H9 (cell line): Measurements from ENCODE around the gene VOPP1. TPM values are rescaled to one million over a fixed set of nuclear protein-coding genes. Genes with fewer than 3 reads are reported as not detected.

Source experiments
- DNase-seq: peaks from one replicate; pipeline ENCODE4 v3.0.0-alpha.2; 2017
- H2AFZ ChIP-seq: one replicate; pipeline ENCODE4 v1.6.1; 2013; ENCODE audit warnings: mild to moderate bottlenecking, low read length, control low read depth, moderate library complexity
- H2AK5ac ChIP-seq: 2 replicates; pipeline ENCODE4 v1.6.1; 2013; ENCODE audit warnings: low read length, control low read depth, mixed read lengths; ENCODE audit not compliant: insufficient read length
- H2BK120ac ChIP-seq: one replicate; pipeline ENCODE4 v1.6.1; 2013; ENCODE audit warnings: low read depth, mild to moderate bottlenecking, low read length, control low read depth, inconsistent platforms; ENCODE audit not compliant: poor library complexity, severe bottlenecking
- H2BK12ac ChIP-seq: 2 replicates; pipeline ENCODE4 v1.6.1; 2013; ENCODE audit warnings: low read length, control low read depth, mixed read lengths, low read depth; ENCODE audit not compliant: insufficient read length
- H2BK15ac ChIP-seq: 2 replicates; pipeline ENCODE4 v1.6.1; 2013; ENCODE audit warnings: low read depth, low read length, control low read depth
- H2BK20ac ChIP-seq: one replicate; pipeline ENCODE4 v1.6.1; 2013; ENCODE audit warnings: low read depth, mild to moderate bottlenecking, low read length, control low read depth, inconsistent platforms; ENCODE audit not compliant: poor library complexity, severe bottlenecking
- H2BK5ac ChIP-seq: 2 replicates; pipeline ENCODE4 v1.6.1; 2013; ENCODE audit warnings: low read length, control low read depth, mixed read lengths; ENCODE audit not compliant: insufficient read length
- H3K14ac ChIP-seq: 2 replicates; pipeline ENCODE4 v1.6.1; 2013; ENCODE audit warnings: low read length, control low read depth; ENCODE audit not compliant: insufficient read depth
- H3K18ac ChIP-seq: 2 replicates; pipeline ENCODE4 v1.6.1; 2013; ENCODE audit warnings: low read depth, mild to moderate bottlenecking, mixed read lengths, low read length, control low read depth; ENCODE audit not compliant: insufficient read length
- H3K23ac ChIP-seq: 2 replicates; pipeline ENCODE4 v1.6.1; 2013; ENCODE audit warnings: low read length, control low read depth, mixed read lengths, low read depth; ENCODE audit not compliant: insufficient read length
- H3K23me2 ChIP-seq: 2 replicates; pipeline ENCODE4 v1.6.1; 2013; ENCODE audit warnings: low read depth, mild to moderate bottlenecking, mixed read lengths, low read length, control low read depth; ENCODE audit not compliant: insufficient read length, poor library complexity, severe bottlenecking
- H3K27ac ChIP-seq: 2 replicates; pipeline ENCODE4 v1.5.1; 2013; ENCODE audit warnings: low read length, control low read depth, mixed read lengths, low read depth; ENCODE audit not compliant: insufficient read length
- H3K27me3 ChIP-seq: 2 replicates; pipeline ENCODE4 v1.6.1; 2013; ENCODE audit warnings: low read length, control low read depth, inconsistent platforms; ENCODE audit not compliant: insufficient read depth
- H3K4ac ChIP-seq: 2 replicates; pipeline ENCODE4 v1.6.1; 2013; ENCODE audit warnings: low read depth, mild to moderate bottlenecking, control low read depth, inconsistent platforms, low read length, moderate library complexity
- H3K4me1 ChIP-seq: 2 replicates; pipeline ENCODE4 v1.6.1; 2013; ENCODE audit warnings: low read length, control low read depth, inconsistent platforms; ENCODE audit not compliant: insufficient read depth
- H3K4me2 ChIP-seq: 2 replicates; pipeline ENCODE4 v1.6.1; 2013; ENCODE audit warnings: low read length, control low read depth, mixed read lengths; ENCODE audit not compliant: insufficient read length, insufficient read depth
- H3K56ac ChIP-seq: 2 replicates; pipeline ENCODE4 v1.6.1; 2013; ENCODE audit warnings: low read depth, mild to moderate bottlenecking, mixed read lengths, low read length, control low read depth; ENCODE audit not compliant: insufficient read length
- H3K79me1 ChIP-seq: 2 replicates; pipeline ENCODE4 v1.6.1; 2013; ENCODE audit warnings: low read depth, mild to moderate bottlenecking, moderate library complexity, low read length, control low read depth, inconsistent platforms; ENCODE audit not compliant: insufficient read depth, poor library complexity, severe bottlenecking
- H3K79me2 ChIP-seq: 2 replicates; pipeline ENCODE4 v1.6.1; 2013; ENCODE audit warnings: low read length, control low read depth, inconsistent platforms; ENCODE audit not compliant: insufficient read depth
- H3K9ac ChIP-seq: 2 replicates; pipeline ENCODE4 v1.6.1; 2013; ENCODE audit warnings: low read length, control low read depth, mixed read lengths; ENCODE audit not compliant: insufficient read length; ENCODE audit errors: extremely low read depth
- H3K9me3 ChIP-seq: one replicate; pipeline ENCODE4 v1.6.1; 2013; ENCODE audit warnings: low read depth, low read length, inconsistent platforms; ENCODE audit not compliant: control insufficient read depth
- H3T11ph ChIP-seq: one replicate; pipeline ENCODE4 v1.6.1; 2013; ENCODE audit warnings: mild to moderate bottlenecking, low read length, control low read depth, inconsistent platforms
- H4K20me1 ChIP-seq: one replicate; pipeline ENCODE4 v1.6.1; 2013; ENCODE audit not compliant: control insufficient read depth, insufficient read length, insufficient read depth
- H4K5ac ChIP-seq: 2 replicates; pipeline ENCODE4 v1.6.1; 2013; ENCODE audit warnings: low read depth, mild to moderate bottlenecking, mixed read lengths, low read length, control low read depth; ENCODE audit not compliant: insufficient read length
- H4K8ac ChIP-seq: replicated peaks from 2 replicates; pipeline ENCODE4 v1.6.1; 2013; ENCODE audit warnings: low read length, control low read depth, mixed read lengths, low read depth; ENCODE audit not compliant: insufficient read length
- H4K91ac ChIP-seq: 2 replicates; pipeline ENCODE4 v1.6.1; 2013; ENCODE audit warnings: low read depth, mild to moderate bottlenecking, moderate library complexity, mixed read lengths, low read length, control low read depth; ENCODE audit not compliant: insufficient read length
- H3K27ac Mint-ChIP-seq, 3 experiments: 2 replicates in 2 of 3; 3 replicates in 1 of 3; pipeline ENCODE4 v1.8.0; 2020 to 2021; ENCODE audit warnings: mixed read lengths in 3 of 3, mild to moderate bottlenecking in 1 of 3, moderate library complexity in 1 of 3
- H3K27me3 Mint-ChIP-seq: 2 replicates; pipeline ENCODE4 v1.8.0; 2021; ENCODE audit warnings: low read depth, mild to moderate bottlenecking, moderate library complexity, mixed read lengths
- H3K36me3 Mint-ChIP-seq, 3 experiments: 2 replicates in 2 of 3; 3 replicates in 1 of 3; pipeline ENCODE4 v1.8.0; 2020 to 2021; ENCODE audit warnings: low read depth in 3 of 3, mixed read lengths in 3 of 3; ENCODE audit not compliant: insufficient read depth in 1 of 3
- H3K4me1 Mint-ChIP-seq, 2 experiments: 2 replicates each; pipeline ENCODE4 v1.8.0; 2020; ENCODE audit warnings: mixed read lengths in 2 of 2
- H3K4me3 Mint-ChIP-seq, 2 experiments: 2 replicates in 1 of 2; 3 replicates in 1 of 2; pipeline ENCODE4 v1.8.0; 2020 to 2021; ENCODE audit warnings: mild to moderate bottlenecking in 2 of 2, mixed read lengths in 2 of 2, moderate library complexity in 1 of 2
- H3K9me3 Mint-ChIP-seq, 2 experiments: 2 replicates in 1 of 2; 3 replicates in 1 of 2; pipeline ENCODE4 v1.8.0; 2020; ENCODE audit warnings: mild to moderate bottlenecking in 2 of 2, mixed read lengths in 2 of 2, moderate library complexity in 1 of 2
- WGBS: extraction: QIAGEN DNeasy Blood & Tissue Kit; methylation state at CpG from one replicate; pipeline ENCODE4 v1.1.7; 2013; ENCODE audit warnings: missing lambda C conversion rate, low lambda C conversion rate, mixed read lengths; ENCODE audit not compliant: insufficient read length; ENCODE audit errors: extremely low coverage; 5-methylcytosine and 5-hydroxymethylcytosine counted together
- total RNA-seq: library from RNA; stranded (reverse); gene quantifications from 2 replicates; pipeline ENCODE4 v1.2.1, GENCODE V29; 2021
- TF ChIP-seq, protein P1 (sequence below): fragments of 200-600 bp; sonication (generic); conservative IDR thresholded peaks from 3 replicates; pipeline ENCODE4 v1.8.0; 2021; ENCODE audit warnings: antibody characterized with exemption, mild to moderate bottlenecking

VOPP1 gene
- total RNA-seq, 1 experiment from 2014 or later: 55.7 TPM

DNA sequence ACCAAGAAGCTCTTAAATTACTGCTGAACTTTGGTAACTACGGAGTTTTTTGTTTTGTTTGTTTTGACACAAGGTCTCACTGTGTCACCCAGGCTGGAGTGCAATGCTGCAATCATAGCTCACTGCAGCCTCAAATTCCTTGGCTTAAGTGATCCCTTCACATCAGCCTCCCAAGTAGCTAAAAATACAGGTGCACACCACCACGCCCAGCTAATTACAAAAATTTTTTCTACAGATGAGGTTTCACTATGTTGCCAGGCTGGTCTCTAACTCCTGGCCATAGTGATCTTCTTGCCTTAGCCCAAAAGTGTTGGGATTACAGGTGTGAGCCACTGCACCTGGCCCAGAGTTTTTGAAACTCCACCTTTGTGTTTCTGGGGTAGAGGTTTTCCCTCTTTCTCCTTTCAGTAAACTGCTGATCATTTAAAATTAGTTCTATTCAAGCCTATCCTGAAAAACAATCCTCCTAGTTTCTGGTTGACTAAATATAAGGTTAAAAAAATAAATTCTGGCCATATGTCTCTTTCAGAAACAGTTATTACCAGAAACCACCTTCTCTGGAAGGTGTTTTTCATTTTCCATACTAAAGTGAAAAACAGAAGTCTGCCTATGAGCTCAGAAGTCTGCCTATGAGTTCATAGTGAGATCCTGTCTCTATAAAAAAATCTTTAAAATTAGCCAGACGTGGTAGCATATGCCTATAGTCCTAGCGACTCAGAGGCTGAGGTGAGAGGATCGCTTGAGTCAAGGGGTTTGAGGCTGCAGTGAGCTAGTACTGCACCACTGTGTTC lies 63.9 kb downstream of the VOPP1 start:
- Mint-ChIP-seq H3K36me3 (peaks cover 3 to 6% (median 4%) of the 10 kb centered on the region in 3 experiments; a peak in 4 of 7 replicates), H3K27ac (no peak overlapping the region), H3K4me3 (no peak overlapping the region), H3K9me3 (no peaks in the 10 kb centered on the region), H3K27me3 (no peaks in the 10 kb centered on the region), H3K4me1 (peaks cover 39 to 42% of the 10 kb centered on the region in 2 experiments)
- Histone ChIP-seq H3K14ac (no peak overlapping the region), H3K9me3 (no peaks in the 10 kb centered on the region), H4K20me1 (no peaks in the 10 kb centered on the region), H3K23me2 (no peaks in the 10 kb centered on the region), H2BK5ac (no peak overlapping the region), H3K4me2 (no peak overlapping the region), H3K79me2 (no peaks in the 10 kb centered on the region; the same call in 1 of the 2 replicates), H3K79me1 (no peaks in the 10 kb centered on the region), H2BK20ac (no peak overlapping the region), H3K4ac (no peak overlapping the region), H2BK120ac (no peak overlapping the region), H2BK15ac (no peak overlapping the region), H3K27ac (no peak overlapping the region), H3T11ph (no peak overlapping the region), H3K27me3 (no peaks in the 10 kb centered on the region), H3K9ac (no peak overlapping the region), H2AFZ (no peak overlapping the region), H4K8ac (no peak overlapping the region), H2AK5ac (no peak overlapping the region), H4K91ac (no peak overlapping the region), H3K4me1 (peaks cover 7% of the 10 kb centered on the region; the same call in 1 of the 2 replicates), H3K18ac (no peak overlapping the region), H4K5ac (no peak overlapping the region), H3K23ac (no peak overlapping the region), H3K56ac (no peak overlapping the region), H2BK12ac (no peak overlapping the region)
- no CpG with 5 or more reads among the region's 5 CpGs for WGBS
- TF ChIP-seq, protein P1, sequence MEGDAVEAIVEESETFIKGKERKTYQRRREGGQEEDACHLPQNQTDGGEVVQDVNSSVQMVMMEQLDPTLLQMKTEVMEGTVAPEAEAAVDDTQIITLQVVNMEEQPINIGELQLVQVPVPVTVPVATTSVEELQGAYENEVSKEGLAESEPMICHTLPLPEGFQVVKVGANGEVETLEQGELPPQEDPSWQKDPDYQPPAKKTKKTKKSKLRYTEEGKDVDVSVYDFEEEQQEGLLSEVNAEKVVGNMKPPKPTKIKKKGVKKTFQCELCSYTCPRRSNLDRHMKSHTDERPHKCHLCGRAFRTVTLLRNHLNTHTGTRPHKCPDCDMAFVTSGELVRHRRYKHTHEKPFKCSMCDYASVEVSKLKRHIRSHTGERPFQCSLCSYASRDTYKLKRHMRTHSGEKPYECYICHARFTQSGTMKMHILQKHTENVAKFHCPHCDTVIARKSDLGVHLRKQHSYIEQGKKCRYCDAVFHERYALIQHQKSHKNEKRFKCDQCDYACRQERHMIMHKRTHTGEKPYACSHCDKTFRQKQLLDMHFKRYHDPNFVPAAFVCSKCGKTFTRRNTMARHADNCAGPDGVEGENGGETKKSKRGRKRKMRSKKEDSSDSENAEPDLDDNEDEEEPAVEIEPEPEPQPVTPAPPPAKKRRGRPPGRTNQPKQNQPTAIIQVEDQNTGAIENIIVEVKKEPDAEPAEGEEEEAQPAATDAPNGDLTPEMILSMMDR: no peak
- DNase-seq: no peak
